ENCODE results near the gene FLNB. TPM values are rescaled to one million over a fixed set of nuclear protein-coding genes. Genes with fewer than 3 reads are reported as not detected.

Gene FLNB
- total RNA-seq, 1 donor from 2014 or later: 115 TPM

GRCh38 chr3:58101499-58102389, 93.5 kb downstream of the FLNB start:
- no peak for DNase-seq
- peaks cover 40% of the 10 kb centered on the region for H3K36me3 ChIP-seq

GRCh38 chr3:58102390-58102750, 94.1 kb downstream of the FLNB start:
- no peak overlapping the region for H3K4me3 ChIP-seq
- ATAC-seq (no peak), DNase-seq (no peak)
- peak overlapping the region; percentile 19 for H3K27ac ChIP-seq
- H3K36me3 ChIP-seq: peaks cover 38% of the 10 kb centered on the region
- intact Hi-C loops (cut with DNase I): no loop called here
- H3K4me1 ChIP-seq: no peaks in the 10 kb centered on the region
- H3K9me3 ChIP-seq: no peaks in the 10 kb centered on the region
- H3K27me3 ChIP-seq: no peaks in the 10 kb centered on the region
- no peak for TF ChIP-seq CTCF (IDR thresholded peaks at IDR 0.05)

More at GRCh38 chr3:58101499-58102389, 93.5 kb downstream of the FLNB start:
- ATAC-seq: peak; percentile 61
- H3K4me1 ChIP-seq: no peaks in the 10 kb centered on the region
- intact Hi-C loops (cut with DNase I): no loop called here
- H3K27ac ChIP-seq: peak overlapping the region; percentile 55
- no peaks in the 10 kb centered on the region for H3K27me3 ChIP-seq
- H3K9me3 ChIP-seq: no peaks in the 10 kb centered on the region
- H3K4me3 ChIP-seq: no peak overlapping the region
- TF ChIP-seq CTCF (IDR thresholded peaks at IDR 0.05): no peak

GRCh38 chr3:58102976-58103451, 94.8 kb downstream of the FLNB start:
- Histone ChIP-seq H3K4me3 (no peak overlapping the region), H3K9me3 (no peaks in the 10 kb centered on the region), H3K36me3 (peaks cover 33% of the 10 kb centered on the region), H3K27ac (no peak overlapping the region), H3K4me1 (no peaks in the 10 kb centered on the region), H3K27me3 (no peaks in the 10 kb centered on the region)
- intact Hi-C loops (cut with DNase I): no loop called here
- DNase-seq (no peak), ATAC-seq (peak; percentile 64)
- TF ChIP-seq CTCF (IDR thresholded peaks at IDR 0.05): no peak

- intact Hi-C loops (cut with DNase I): no loop called here
- Histone ChIP-seq H3K27me3 (no peaks in the 10 kb centered on the region), H3K36me3 (peaks cover 32% of the 10 kb centered on the region), H3K4me1 (no peaks in the 10 kb centered on the region), H3K4me3 (no peak overlapping the region), H3K9me3 (no peaks in the 10 kb centered on the region), H3K27ac (no peak overlapping the region)
- no peak for TF ChIP-seq CTCF (IDR thresholded peaks at IDR 0.05)
- no peak for DNase-seq
- no peak for ATAC-seq
Observed at GRCh38 chr3:58104151-58104550, 95.9 kb downstream of the FLNB start.

GRCh38 chr3:58104712-58105111, 96.5 kb downstream of the FLNB start:
- TF ChIP-seq CTCF (IDR thresholded peaks at IDR 0.05): no peak
- Histone ChIP-seq H3K4me1 (no peaks in the 10 kb centered on the region), H3K27ac (no peak overlapping the region), H3K9me3 (no peaks in the 10 kb centered on the region), H3K36me3 (peaks cover 37% of the 10 kb centered on the region), H3K27me3 (no peaks in the 10 kb centered on the region), H3K4me3 (no peak overlapping the region)
- intact Hi-C loops (cut with DNase I): no loop called here
- no peak for ATAC-seq
- no peak for DNase-seq

Data from upper lobe of right lung (tissue), 1 donor.